Progenitor cell of endocrine pancreas (in vitro differentiated cells): Measurements from ENCODE around the gene TCP10L. TPM values are rescaled to one million over a fixed set of nuclear protein-coding genes. Genes with fewer than 3 reads are reported as not detected.
A peak's percentile ranks its signal among the peaks of the same experiment; 100 is the strongest.

ENCODE experiments used
- DNase-seq: peaks from one replicate; pipeline ENCODE4 v3.0.0; 2021; ENCODE audit warnings: low spot score; ENCODE audit not compliant: unreplicated experiment
- H3K27ac Mint-ChIP-seq: 2 replicates; pipeline ENCODE4 v1.8.0; 2021; ENCODE audit warnings: mild to moderate bottlenecking, moderate library complexity, mixed read lengths
- H3K27me3 Mint-ChIP-seq: 2 replicates; pipeline ENCODE4 v1.8.0; 2021; ENCODE audit warnings: mixed read lengths
- H3K36me3 Mint-ChIP-seq: 2 replicates; pipeline ENCODE4 v1.8.0; 2022; ENCODE audit warnings: mixed read lengths; ENCODE audit not compliant: insufficient read depth
- H3K4me1 Mint-ChIP-seq: 2 replicates; pipeline ENCODE4 v1.8.0; 2021; ENCODE audit warnings: low read depth, mixed read lengths
- H3K4me3 Mint-ChIP-seq: 2 replicates; pipeline ENCODE4 v1.8.0; 2021; ENCODE audit warnings: low read depth, mild to moderate bottlenecking, moderate library complexity, mixed read lengths
- H3K9me3 Mint-ChIP-seq: 2 replicates; pipeline ENCODE4 v1.8.0; 2021; ENCODE audit warnings: low read depth, mixed read lengths
- total RNA-seq: library from RNA; stranded (reverse); gene quantifications from 2 replicates; pipeline ENCODE4 v1.2.1, GENCODE V29; 2021
- TF ChIP-seq, protein P1 (sequence below): fragments of 200-600 bp; sonication (generic); IDR thresholded peaks from one replicate; pipeline ENCODE4 v1.5.0; 2021; ENCODE audit warnings: antibody characterized with exemption, mild to moderate bottlenecking; ENCODE audit not compliant: unreplicated experiment

The TCP10L gene
- total RNA-seq, 1 donor from 2014 or later = 3.2 TPM

GRCh38 chr21:32597205-32597604 lies 11.9 kb upstream of the TCP10L start:
- no peaks in the 10 kb centered on the region for H3K27me3 Mint-ChIP-seq
- peaks cover 5% of the 10 kb centered on the region for H3K36me3 Mint-ChIP-seq
- H3K4me1 Mint-ChIP-seq = peaks cover 18% of the 10 kb centered on the region
- no peak overlapping the region for H3K27ac Mint-ChIP-seq
- TF ChIP-seq, protein P1, sequence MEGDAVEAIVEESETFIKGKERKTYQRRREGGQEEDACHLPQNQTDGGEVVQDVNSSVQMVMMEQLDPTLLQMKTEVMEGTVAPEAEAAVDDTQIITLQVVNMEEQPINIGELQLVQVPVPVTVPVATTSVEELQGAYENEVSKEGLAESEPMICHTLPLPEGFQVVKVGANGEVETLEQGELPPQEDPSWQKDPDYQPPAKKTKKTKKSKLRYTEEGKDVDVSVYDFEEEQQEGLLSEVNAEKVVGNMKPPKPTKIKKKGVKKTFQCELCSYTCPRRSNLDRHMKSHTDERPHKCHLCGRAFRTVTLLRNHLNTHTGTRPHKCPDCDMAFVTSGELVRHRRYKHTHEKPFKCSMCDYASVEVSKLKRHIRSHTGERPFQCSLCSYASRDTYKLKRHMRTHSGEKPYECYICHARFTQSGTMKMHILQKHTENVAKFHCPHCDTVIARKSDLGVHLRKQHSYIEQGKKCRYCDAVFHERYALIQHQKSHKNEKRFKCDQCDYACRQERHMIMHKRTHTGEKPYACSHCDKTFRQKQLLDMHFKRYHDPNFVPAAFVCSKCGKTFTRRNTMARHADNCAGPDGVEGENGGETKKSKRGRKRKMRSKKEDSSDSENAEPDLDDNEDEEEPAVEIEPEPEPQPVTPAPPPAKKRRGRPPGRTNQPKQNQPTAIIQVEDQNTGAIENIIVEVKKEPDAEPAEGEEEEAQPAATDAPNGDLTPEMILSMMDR = no peak
- H3K4me3 Mint-ChIP-seq = no peak overlapping the region
- DNase-seq = no peak
- H3K9me3 Mint-ChIP-seq = no peaks in the 10 kb centered on the region

DNA sequence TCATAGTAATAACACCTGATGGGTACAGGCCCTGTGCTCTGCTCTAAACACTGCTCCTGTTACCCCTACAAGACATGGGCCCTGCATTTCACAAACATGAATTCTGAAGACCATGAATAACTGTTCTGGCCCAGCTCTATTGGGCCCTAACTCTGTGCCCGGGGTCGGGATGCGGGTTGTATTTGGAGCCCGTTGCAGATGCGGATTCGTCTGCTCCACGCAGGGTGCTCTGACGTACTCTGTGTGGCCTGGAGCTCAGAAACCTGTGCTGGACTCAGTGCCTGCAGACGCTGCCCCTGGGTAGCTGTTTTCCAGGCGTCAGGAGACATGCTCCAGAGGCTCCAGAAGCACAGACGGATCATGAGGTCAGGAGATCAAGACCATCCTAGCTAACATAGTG lies 10.1 kb upstream of the TCP10L start:
- H3K9me3 Mint-ChIP-seq = no peaks in the 10 kb centered on the region
- peaks cover 4% of the 10 kb centered on the region for H3K27me3 Mint-ChIP-seq
- peaks cover 28% of the 10 kb centered on the region for H3K4me1 Mint-ChIP-seq
- no peak overlapping the region for H3K4me3 Mint-ChIP-seq
- no peak overlapping the region for H3K27ac Mint-ChIP-seq
- TF ChIP-seq, protein P1 = no peak
- peaks cover 4% of the 10 kb centered on the region for H3K36me3 Mint-ChIP-seq
- DNase-seq = no peak

GRCh38 chr21:32593690-32594089 lies 8.4 kb upstream of the TCP10L start:
- Mint-ChIP-seq H3K27me3 (peaks cover 4% of the 10 kb centered on the region), H3K9me3 (no peaks in the 10 kb centered on the region), H3K4me3 (no peak overlapping the region), H3K4me1 (peaks cover 28% of the 10 kb centered on the region), H3K27ac (peak overlapping the region; percentile 78), H3K36me3 (peaks cover 4% of the 10 kb centered on the region)
- TF ChIP-seq, protein P1 = no peak
- DNase-seq = no peak

- Mint-ChIP-seq H3K36me3 (peaks cover 4% of the 10 kb centered on the region), H3K4me3 (no peak overlapping the region), H3K9me3 (no peaks in the 10 kb centered on the region), H3K27me3 (peaks cover 4% of the 10 kb centered on the region), H3K4me1 (peaks cover 28% of the 10 kb centered on the region), H3K27ac (peak overlapping the region; percentile 78)
- TF ChIP-seq, protein P1 = no peak
- no peak for DNase-seq
These were observed 7.7 kb upstream of the TCP10L start for GRCh38 chr21:32592929-32593502.

GRCh38 chr21:32590130-32590529 lies 4.8 kb upstream of the TCP10L start:
- H3K9me3 Mint-ChIP-seq = no peaks in the 10 kb centered on the region
- peaks cover 8% of the 10 kb centered on the region for H3K27me3 Mint-ChIP-seq
- TF ChIP-seq, protein P1 = no peak
- no peak overlapping the region for H3K4me3 Mint-ChIP-seq
- DNase-seq = no peak
- H3K27ac Mint-ChIP-seq = no peak overlapping the region
- peaks cover 28% of the 10 kb centered on the region for H3K4me1 Mint-ChIP-seq
- peaks cover 2% of the 10 kb centered on the region for H3K36me3 Mint-ChIP-seq
